Measurements from ENCODE around the gene CCDC68.

- TF ChIP-seq CTCF (conservative IDR thresholded peaks at IDR 0.05; ENCODE audit: low read depth, low read length) (no peak), EZH2 (IDR thresholded peaks at IDR 0.05; ENCODE audit: borderline replicate concordance, low read depth, low read length, poor library complexity, severe bottlenecking) (no peak)
These were observed 92.1 kb downstream of the CCDC68 start for GRCh38 chr18:54867131-54867530.

Data from A673 (cell line).